ENCODE data around the gene SLC37A1. TPM values are rescaled to one million over a fixed set of nuclear protein-coding genes. Genes with fewer than 3 reads are reported as not detected.

The SLC37A1 gene
- total and polyA plus RNA-seq, 10 donors: 6.9 to 31.4 (median 23.2) TPM

GRCh38 chr21:42499444-42500112 is 14.1 kb upstream of the SLC37A1 start:
- H3K36me3 ChIP-seq: no peaks in the 10 kb centered on the region
- no peak overlapping the region for H3K4me3 ChIP-seq
- H3K27ac ChIP-seq: no peak overlapping the region
- no peaks in the 10 kb centered on the region for H3K9me3 ChIP-seq
- no peaks in the 10 kb centered on the region for H3K27me3 ChIP-seq (replicated peaks in 1 of 7)
- TF ChIP-seq POLR2A (IDR thresholded peaks at IDR 0.05) (no peak), CTCF (IDR thresholded peaks at IDR 0.05 in 8 of 11, conservative IDR thresholded peaks at IDR 0.05 in 3 of 11) (no peak), POLR2AphosphoS5 (IDR thresholded peaks at IDR 0.05) (no peak)
- intact Hi-C loops (cut with DNase I; ENCODE audit: low total_unique reads): no loop called here
- WGBS, 5 donors: 67 to 85% (median 79%) methylated on average over 15 of the region's 15 CpGs
- DNase-seq: no peak
- peaks cover 7 to 33% (median 25%) of the 10 kb centered on the region in 6 donors for H3K4me1 ChIP-seq

- no peaks in the 10 kb centered on the region for H3K9me3 ChIP-seq
- WGBS, 5 donors: 82 to 92% (median 87%) methylated on average over 4 of the region's 4 CpGs
- no peak for TF ChIP-seq POLR2A (IDR thresholded peaks at IDR 0.05)
- TF ChIP-seq POLR2AphosphoS5 (IDR thresholded peaks at IDR 0.05): no peak
- TF ChIP-seq CTCF (IDR thresholded peaks at IDR 0.05 in 8 of 11, conservative IDR thresholded peaks at IDR 0.05 in 3 of 11): no peak
- H3K27me3 ChIP-seq (replicated peaks in 1 of 7): no peaks in the 10 kb centered on the region
- no peak overlapping the region for H3K4me3 ChIP-seq
- DNase-seq: no peak
- H3K27ac ChIP-seq: no peak overlapping the region
- H3K36me3 ChIP-seq: no peaks in the 10 kb centered on the region
- peaks cover 7 to 36% (median 25%) of the 10 kb centered on the region in 6 donors for H3K4me1 ChIP-seq
- intact Hi-C loops (cut with DNase I; ENCODE audit: low total_unique reads): no loop called here
Observed at GRCh38 chr21:42500225-42500624, 13.4 kb upstream of the SLC37A1 start.

GRCh38 chr21:42500736-42501135 is 12.9 kb upstream of the SLC37A1 start:
- H3K27ac ChIP-seq: no peak overlapping the region
- intact Hi-C loops (cut with DNase I; ENCODE audit: low total_unique reads): no loop called here
- no peaks in the 10 kb centered on the region for H3K27me3 ChIP-seq (replicated peaks in 1 of 7)
- no peak for TF ChIP-seq POLR2AphosphoS5 (IDR thresholded peaks at IDR 0.05)
- no peak for TF ChIP-seq CTCF (IDR thresholded peaks at IDR 0.05 in 8 of 11, conservative IDR thresholded peaks at IDR 0.05 in 3 of 11)
- TF ChIP-seq POLR2A (IDR thresholded peaks at IDR 0.05): no peak
- H3K9me3 ChIP-seq: no peaks in the 10 kb centered on the region
- DNase-seq: no peak
- H3K4me3 ChIP-seq: no peak overlapping the region
- 85 to 92% (median 91%) methylated on average over 5 of the region's 5 CpGs for WGBS, 5 donors
- peaks cover 3 to 34% (median 20%) of the 10 kb centered on the region in 6 donors for H3K4me1 ChIP-seq
- no peaks in the 10 kb centered on the region for H3K36me3 ChIP-seq

- H3K9me3 ChIP-seq: no peaks in the 10 kb centered on the region
- H3K4me1 ChIP-seq: peaks cover 0 to 22% (median 9%) of the 10 kb centered on the region in 6 donors
- H3K4me3 ChIP-seq: no peak overlapping the region
- no peak for TF ChIP-seq POLR2A (IDR thresholded peaks at IDR 0.05)
- no peak for TF ChIP-seq CTCF (IDR thresholded peaks at IDR 0.05 in 8 of 11, conservative IDR thresholded peaks at IDR 0.05 in 3 of 11)
- no peak for TF ChIP-seq POLR2AphosphoS5 (IDR thresholded peaks at IDR 0.05)
- no peaks in the 10 kb centered on the region for H3K27me3 ChIP-seq (replicated peaks in 1 of 7)
- no peak for DNase-seq
- intact Hi-C loops (cut with DNase I; ENCODE audit: low total_unique reads): no loop called here
- WGBS, 5 donors: 37 to 53% (median 51%) methylated on average over 4 of the region's 4 CpGs
- H3K36me3 ChIP-seq: no peaks in the 10 kb centered on the region
- H3K27ac ChIP-seq: no peak overlapping the region
Observed at GRCh38 chr21:42503711-42504110, 9.9 kb upstream of the SLC37A1 start.

Measured in spleen (tissue), 11 donors.